Suprapubic skin (tissue), 4 donors: ENCODE data around the gene PAFAH1B1. TPM values are rescaled to one million over a fixed set of nuclear protein-coding genes. Genes with fewer than 3 reads are reported as not detected.
A peak's percentile ranks its signal among the peaks of the same experiment; 100 is the strongest.

Source experiments
- DNase-seq, 2 donors: peaks; one replicate each; pipeline ENCODE4 v3.0.0-alpha.2; 2019; ENCODE audit warnings: low spot score in 2 of 2
- H3K27ac ChIP-seq: fragments of 200-600 bp; sonication (generic); one replicate; pipeline ENCODE4 v1.5.1; 2019
- H3K27me3 ChIP-seq: fragments of 200-600 bp; sonication (generic); one replicate; pipeline ENCODE4 v1.5.1; 2019
- H3K36me3 ChIP-seq: fragments of 200-600 bp; sonication (generic); one replicate; pipeline ENCODE4 v1.5.1; 2019
- H3K4me1 ChIP-seq: fragments of 200-600 bp; sonication (generic); one replicate; pipeline ENCODE4 v1.5.1; 2019
- H3K4me3 ChIP-seq: fragments of 200-600 bp; sonication (generic); one replicate; pipeline ENCODE4 v1.5.1; 2019; ENCODE audit warnings: mild to moderate bottlenecking
- H3K9me3 ChIP-seq: fragments of 200-600 bp; sonication (generic); one replicate; pipeline ENCODE4 v1.5.1; 2019
- EP300 ChIP-seq: sonication (generic); formaldehyde crosslinking; IDR thresholded peaks from one replicate; pipeline ENCODE4 v1.6.1; 2017; ENCODE audit warnings: antibody characterized with exemption
- POLR2A ChIP-seq, 2 donors: fragments of 450-650 bp; IDR thresholded peaks; one replicate each; pipeline ENCODE4 v1.6.1; 2017; ENCODE audit warnings: antibody characterized with exemption in 2 of 2, mild to moderate bottlenecking in 2 of 2, moderate library complexity in 2 of 2
- POLR2AphosphoS5 ChIP-seq, 3 donors: sonication (generic); formaldehyde crosslinking; IDR thresholded peaks; one replicate each; pipeline ENCODE4 v1.6.1; 2017; ENCODE audit warnings: antibody characterized with exemption in 3 of 3
- WGBS: methylation state at CpG from one replicate; pipeline ENCODE4 v1.1.5; 2018; 5-methylcytosine and 5-hydroxymethylcytosine counted together
- total RNA-seq, 4 donors: library from RNA; depleted of rRNA; stranded (reverse); fragments of >200 nt; gene quantifications; one replicate each; pipeline ENCODE4 v1.1.0, GENCODE V29; 2016
- TF ChIP-seq, protein P1 (sequence below), 2 donors: fragments of 200-600 bp in 1 of 2; fragments of 450-650 bp in 1 of 2; sonication (generic) in 1 of 2; IDR thresholded peaks; one replicate each; pipeline ENCODE4 v1.5.1; 2016 to 2019; ENCODE audit warnings: antibody characterized with exemption in 2 of 2, mild to moderate bottlenecking in 1 of 2, moderate library complexity in 1 of 2

Gene PAFAH1B1
- total RNA-seq, 4 donors from 2014 or later = 97.4 to 283 (median 125) TPM

DNA sequence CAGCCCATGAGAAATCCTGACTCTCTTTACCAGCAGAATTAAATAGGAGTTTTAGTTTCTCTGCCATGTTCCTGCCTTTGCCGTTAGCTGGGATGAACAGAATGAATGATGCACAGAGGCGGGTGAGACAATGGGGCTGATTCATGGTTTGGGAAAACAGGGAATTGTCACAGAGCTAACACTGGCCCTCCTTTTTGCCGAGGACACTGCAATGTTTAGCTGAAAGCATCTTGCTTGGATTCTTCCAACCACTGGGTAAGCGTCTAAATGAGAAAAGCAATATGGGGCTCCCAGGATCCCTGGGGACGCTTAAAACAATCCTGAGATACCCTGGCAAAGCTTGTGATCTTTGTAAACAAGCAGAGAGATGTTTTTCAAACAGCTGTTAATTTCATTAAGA lies 12.8 kb upstream of the PAFAH1B1 start:
- WGBS = 62% methylated on average over 5 of the region's 5 CpGs

DNA sequence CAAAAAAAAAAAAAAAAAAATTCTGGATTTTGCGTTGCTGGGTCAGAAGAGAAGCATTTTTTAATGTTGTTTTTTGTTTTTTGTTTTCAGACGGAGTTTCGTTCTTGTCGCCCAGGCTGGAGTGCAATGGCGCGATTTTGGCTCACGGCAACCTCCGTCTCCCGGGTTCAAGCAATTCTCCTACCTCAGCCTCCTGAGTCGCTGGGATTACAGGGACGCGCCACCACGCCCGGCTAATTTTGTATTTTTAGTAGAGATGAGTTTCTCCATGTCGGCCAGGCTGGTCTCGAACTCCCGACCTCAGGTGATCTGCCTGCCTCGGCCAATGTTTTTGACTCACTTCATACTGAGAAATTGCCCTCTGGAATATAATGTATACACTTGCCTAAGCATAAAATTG lies 11.0 kb upstream of the PAFAH1B1 start:
- Histone ChIP-seq H3K4me3 (no peak overlapping the region), H3K27ac (no peak overlapping the region), H3K36me3 (no peaks in the 10 kb centered on the region), H3K9me3 (no peaks in the 10 kb centered on the region), H3K4me1 (no peaks in the 10 kb centered on the region), H3K27me3 (peaks cover 5% of the 10 kb centered on the region)
- WGBS = 97% methylated on average over 18 of the region's 18 CpGs
- DNase-seq = peak in 1 of 2 donors; percentile 50
- no peak for TF ChIP-seq EP300
- TF ChIP-seq, protein P1, sequence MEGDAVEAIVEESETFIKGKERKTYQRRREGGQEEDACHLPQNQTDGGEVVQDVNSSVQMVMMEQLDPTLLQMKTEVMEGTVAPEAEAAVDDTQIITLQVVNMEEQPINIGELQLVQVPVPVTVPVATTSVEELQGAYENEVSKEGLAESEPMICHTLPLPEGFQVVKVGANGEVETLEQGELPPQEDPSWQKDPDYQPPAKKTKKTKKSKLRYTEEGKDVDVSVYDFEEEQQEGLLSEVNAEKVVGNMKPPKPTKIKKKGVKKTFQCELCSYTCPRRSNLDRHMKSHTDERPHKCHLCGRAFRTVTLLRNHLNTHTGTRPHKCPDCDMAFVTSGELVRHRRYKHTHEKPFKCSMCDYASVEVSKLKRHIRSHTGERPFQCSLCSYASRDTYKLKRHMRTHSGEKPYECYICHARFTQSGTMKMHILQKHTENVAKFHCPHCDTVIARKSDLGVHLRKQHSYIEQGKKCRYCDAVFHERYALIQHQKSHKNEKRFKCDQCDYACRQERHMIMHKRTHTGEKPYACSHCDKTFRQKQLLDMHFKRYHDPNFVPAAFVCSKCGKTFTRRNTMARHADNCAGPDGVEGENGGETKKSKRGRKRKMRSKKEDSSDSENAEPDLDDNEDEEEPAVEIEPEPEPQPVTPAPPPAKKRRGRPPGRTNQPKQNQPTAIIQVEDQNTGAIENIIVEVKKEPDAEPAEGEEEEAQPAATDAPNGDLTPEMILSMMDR (IDR thresholded peaks at IDR 0.05) = no peak
- TF ChIP-seq POLR2A (IDR thresholded peaks at IDR 0.05) = no peak
- no peak for TF ChIP-seq POLR2AphosphoS5 (IDR thresholded peaks at IDR 0.05)

More for the DNA sequence above, 12.8 kb upstream of the PAFAH1B1 start:
- no peak for DNase-seq
- peaks cover 8% of the 10 kb centered on the region for H3K27me3 ChIP-seq
- H3K36me3 ChIP-seq = no peaks in the 10 kb centered on the region
- TF ChIP-seq EP300 (no peak), POLR2A (IDR thresholded peaks at IDR 0.05) (no peak), POLR2AphosphoS5 (IDR thresholded peaks at IDR 0.05) (no peak)
- TF ChIP-seq, protein P1 (IDR thresholded peaks at IDR 0.05) = no peak
- no peak overlapping the region for H3K4me3 ChIP-seq
- H3K27ac ChIP-seq = no peak overlapping the region
- H3K4me1 ChIP-seq = no peaks in the 10 kb centered on the region
- no peaks in the 10 kb centered on the region for H3K9me3 ChIP-seq

DNA sequence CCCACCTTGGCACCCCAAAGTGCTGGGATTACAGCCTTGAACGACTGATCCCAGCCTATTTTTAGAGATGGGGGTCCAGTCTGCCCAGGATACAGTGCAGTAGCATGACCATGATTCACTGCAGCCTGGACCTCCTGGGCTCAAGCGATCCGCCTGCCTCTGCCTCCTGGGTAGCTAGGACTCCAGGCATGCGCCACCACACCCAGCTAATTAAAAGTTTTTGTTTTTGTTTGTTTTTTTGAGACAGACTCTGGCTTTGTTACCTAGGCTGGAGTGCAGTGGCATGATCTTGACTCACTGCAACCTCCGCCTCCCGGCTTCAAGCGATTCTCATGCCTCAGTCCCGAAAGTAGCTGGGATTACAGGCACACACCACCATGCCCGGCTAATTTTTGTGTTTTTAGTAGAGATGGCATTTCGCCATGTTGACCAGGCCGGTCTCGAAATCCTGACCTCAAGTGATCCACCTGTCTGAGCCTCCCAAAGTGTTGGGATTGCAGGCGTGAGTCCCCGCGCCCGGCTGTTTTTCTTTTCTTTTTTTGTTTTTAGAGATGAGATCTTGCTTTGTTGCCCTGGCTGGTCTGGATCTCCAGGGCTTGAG lies 2.3 kb upstream of the PAFAH1B1 start:
- no peak for DNase-seq
- H3K9me3 ChIP-seq = no peaks in the 10 kb centered on the region
- no peak for TF ChIP-seq POLR2A (IDR thresholded peaks at IDR 0.05)
- no peak for TF ChIP-seq POLR2AphosphoS5 (IDR thresholded peaks at IDR 0.05)
- TF ChIP-seq, protein P1 (IDR thresholded peaks at IDR 0.05) = no peak
- TF ChIP-seq EP300 = no peak
- no peak overlapping the region for H3K4me3 ChIP-seq
- no peaks in the 10 kb centered on the region for H3K27me3 ChIP-seq
- peaks cover 24% of the 10 kb centered on the region for H3K4me1 ChIP-seq
- no peak overlapping the region for H3K27ac ChIP-seq
- 86% methylated on average over 16 of the region's 16 CpGs for WGBS
- H3K36me3 ChIP-seq = no peaks in the 10 kb centered on the region

DNA sequence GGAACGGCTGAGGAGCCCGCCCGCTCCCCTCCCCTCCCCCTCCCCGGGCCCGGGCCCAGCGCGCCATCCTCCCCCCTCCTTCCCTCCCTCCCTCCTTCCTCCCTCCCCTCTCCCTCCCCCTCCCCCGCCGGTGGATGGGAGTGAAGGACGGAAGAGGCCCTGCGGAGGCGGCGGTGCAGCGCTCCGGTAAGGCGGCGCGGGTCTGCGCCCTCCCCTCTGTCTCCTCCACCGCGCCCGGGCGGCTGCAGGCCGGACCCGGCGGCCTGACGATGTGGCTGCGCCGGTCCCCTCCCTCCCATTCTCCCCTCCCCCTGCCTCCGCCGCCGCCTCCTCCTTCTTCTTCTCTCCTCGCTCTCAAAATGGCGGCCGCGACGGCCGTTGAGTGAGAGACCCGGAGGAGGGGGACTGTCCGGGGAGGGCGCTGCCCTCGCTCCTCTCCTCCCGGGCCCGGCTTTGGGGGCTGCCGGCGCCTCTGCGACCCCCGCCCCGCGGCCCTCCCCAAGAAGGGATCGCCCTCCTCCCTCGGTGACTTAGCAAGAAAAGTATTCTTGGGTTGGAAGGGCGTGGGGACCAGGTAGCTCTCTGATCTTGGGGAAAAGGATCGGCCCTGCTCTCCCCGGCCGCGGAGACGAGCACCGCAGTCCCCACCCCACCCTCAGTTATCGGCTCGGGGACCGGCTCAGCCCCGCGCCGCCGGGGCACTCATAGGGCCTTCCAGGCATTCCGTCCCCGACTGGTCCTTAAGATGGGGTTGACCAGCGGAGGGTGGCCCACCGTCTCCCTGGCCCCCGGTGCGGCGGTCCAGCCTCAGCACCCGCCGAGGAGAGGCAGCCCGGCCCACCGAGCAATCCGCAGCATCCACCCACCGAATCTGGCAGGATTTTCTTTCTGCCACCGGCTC lies 617 bp downstream of the PAFAH1B1 start:
- Histone ChIP-seq H3K4me1 (peaks cover 50% of the 10 kb centered on the region), H3K4me3 (peak overlapping the region; percentile 63), H3K36me3 (no peaks in the 10 kb centered on the region), H3K27ac (peak overlapping the region; percentile 99), H3K27me3 (no peaks in the 10 kb centered on the region), H3K9me3 (no peaks in the 10 kb centered on the region)
- no peak for TF ChIP-seq POLR2AphosphoS5 (IDR thresholded peaks at IDR 0.05)
- peak in 1 of 2 donors; percentile 30 for TF ChIP-seq POLR2A (IDR thresholded peaks at IDR 0.05)
- whole genome bisulfite sequencing = 1% methylated on average over 16 of the region's 80 CpGs
- peak; percentile 91 to 94 for DNase-seq

DNA sequence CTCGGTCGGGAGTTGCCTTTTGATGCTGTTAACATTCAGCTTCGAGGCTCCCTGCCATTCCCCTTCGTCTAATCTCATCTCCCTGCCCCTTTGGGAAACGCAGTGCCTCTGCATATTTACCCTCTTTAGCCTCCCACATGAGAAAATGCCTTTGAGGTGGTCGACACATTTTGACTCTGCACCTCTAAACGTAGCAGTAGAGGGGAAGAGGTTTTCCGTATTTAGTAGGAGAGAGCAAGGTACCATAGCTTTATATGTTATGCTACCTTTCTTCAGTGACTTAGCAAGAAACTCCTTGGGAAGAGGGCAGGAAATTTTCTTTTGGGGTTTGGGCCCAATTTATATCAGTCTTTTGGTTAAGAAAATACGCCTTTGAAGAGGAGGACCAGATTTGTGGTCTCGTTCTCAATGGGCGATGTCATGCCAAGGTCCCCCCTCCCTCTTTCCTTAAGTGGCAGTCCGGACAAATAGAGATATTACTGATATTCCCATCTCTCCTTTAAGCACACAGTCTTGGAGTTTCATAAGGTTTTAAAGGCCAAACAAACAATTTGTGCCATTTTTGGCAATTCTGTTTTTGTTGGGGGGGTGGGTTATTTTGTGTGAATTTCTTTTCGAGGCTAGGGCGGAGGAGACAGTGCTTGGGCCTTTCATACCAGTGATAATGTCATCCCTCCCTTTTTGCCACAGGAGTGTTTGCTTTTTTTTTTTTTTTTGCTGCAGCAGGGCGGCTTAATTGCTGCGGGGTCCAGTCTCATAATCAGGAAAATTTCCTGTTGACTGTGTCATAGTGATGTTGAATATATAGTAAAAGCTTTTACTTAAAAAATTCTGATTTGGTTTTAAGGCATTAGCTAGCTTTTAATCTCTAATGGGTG lies 1.5 kb downstream of the PAFAH1B1 start:
- no peak for DNase-seq
- no peaks in the 10 kb centered on the region for H3K27me3 ChIP-seq
- H3K4me1 ChIP-seq = peaks cover 56% of the 10 kb centered on the region

More for the DNA sequence above, 1.5 kb downstream of the PAFAH1B1 start:
- WGBS = 2% methylated on average over 16 of the region's 16 CpGs
- Histone ChIP-seq H3K36me3 (no peaks in the 10 kb centered on the region), H3K9me3 (no peaks in the 10 kb centered on the region), H3K4me3 (peak overlapping the region; percentile 63), H3K27ac (peak overlapping the region; percentile 99)
- TF ChIP-seq EP300 (no peak), POLR2AphosphoS5 (IDR thresholded peaks at IDR 0.05) (no peak), POLR2A (IDR thresholded peaks at IDR 0.05) (no peak)
- TF ChIP-seq, protein P1 (IDR thresholded peaks at IDR 0.05) = no peak
